Progenitor cell of endocrine pancreas (in vitro differentiated cells): ENCODE results near the gene SAP30BP. TPM values are rescaled to one million over a fixed set of nuclear protein-coding genes. Genes with fewer than 3 reads are reported as not detected.

Experiments used
- DNase-seq: peaks from one replicate; pipeline ENCODE4 v3.0.0; 2021; ENCODE audit warnings: low spot score; ENCODE audit not compliant: unreplicated experiment
- H3K27ac Mint-ChIP-seq: 2 replicates; pipeline ENCODE4 v1.8.0; 2021; ENCODE audit warnings: mild to moderate bottlenecking, moderate library complexity, mixed read lengths
- H3K27me3 Mint-ChIP-seq: 2 replicates; pipeline ENCODE4 v1.8.0; 2021; ENCODE audit warnings: mixed read lengths
- H3K36me3 Mint-ChIP-seq: 2 replicates; pipeline ENCODE4 v1.8.0; 2022; ENCODE audit warnings: mixed read lengths; ENCODE audit not compliant: insufficient read depth
- H3K4me1 Mint-ChIP-seq: 2 replicates; pipeline ENCODE4 v1.8.0; 2021; ENCODE audit warnings: low read depth, mixed read lengths
- H3K4me3 Mint-ChIP-seq: 2 replicates; pipeline ENCODE4 v1.8.0; 2021; ENCODE audit warnings: low read depth, mild to moderate bottlenecking, moderate library complexity, mixed read lengths
- H3K9me3 Mint-ChIP-seq: 2 replicates; pipeline ENCODE4 v1.8.0; 2021; ENCODE audit warnings: low read depth, mixed read lengths
- CTCF ChIP-seq: fragments of 200-600 bp; sonication (generic); IDR thresholded peaks from one replicate; pipeline ENCODE4 v1.5.0; 2021; ENCODE audit warnings: antibody characterized with exemption, mild to moderate bottlenecking; ENCODE audit not compliant: unreplicated experiment
- total RNA-seq: library from RNA; stranded (reverse); gene quantifications from 2 replicates; pipeline ENCODE4 v1.2.1, GENCODE V29; 2021

Gene SAP30BP
- total RNA-seq, 1 donor from 2014 or later, result 102 TPM

GRCh38 chr17:75638893-75639292 is 28.2 kb upstream of the SAP30BP start:
- no peaks in the 10 kb centered on the region for H3K9me3 Mint-ChIP-seq
- no peak for DNase-seq
- no peaks in the 10 kb centered on the region for H3K27me3 Mint-ChIP-seq
- H3K36me3 Mint-ChIP-seq, result no peaks in the 10 kb centered on the region
- no peak overlapping the region for H3K27ac Mint-ChIP-seq
- TF ChIP-seq CTCF, result no peak
- peaks cover 11% of the 10 kb centered on the region for H3K4me1 Mint-ChIP-seq
- no peak overlapping the region for H3K4me3 Mint-ChIP-seq

GRCh38 chr17:75639327-75639726 is 27.8 kb upstream of the SAP30BP start:
- Mint-ChIP-seq H3K27me3 (no peaks in the 10 kb centered on the region), H3K36me3 (no peaks in the 10 kb centered on the region), H3K27ac (no peak overlapping the region), H3K4me1 (peaks cover 10% of the 10 kb centered on the region), H3K4me3 (no peak overlapping the region), H3K9me3 (no peaks in the 10 kb centered on the region)
- TF ChIP-seq CTCF, result no peak
- no peak for DNase-seq

- H3K4me3 Mint-ChIP-seq, result no peak overlapping the region
- peaks cover 8% of the 10 kb centered on the region for H3K4me1 Mint-ChIP-seq
- H3K27ac Mint-ChIP-seq, result peak overlapping the region; percentile 62
- TF ChIP-seq CTCF, result peak; percentile 41
- no peak for DNase-seq
- H3K9me3 Mint-ChIP-seq, result no peaks in the 10 kb centered on the region
- H3K36me3 Mint-ChIP-seq, result no peaks in the 10 kb centered on the region
- H3K27me3 Mint-ChIP-seq, result no peaks in the 10 kb centered on the region
Measured at GRCh38 chr17:75639771-75640555, 27.2 kb upstream of the SAP30BP start.

GRCh38 chr17:75640556-75641119 is 26.5 kb upstream of the SAP30BP start:
- no peak for TF ChIP-seq CTCF
- H3K27me3 Mint-ChIP-seq, result no peaks in the 10 kb centered on the region
- H3K36me3 Mint-ChIP-seq, result no peaks in the 10 kb centered on the region
- no peak overlapping the region for H3K4me3 Mint-ChIP-seq
- H3K4me1 Mint-ChIP-seq, result peaks cover 14% of the 10 kb centered on the region
- DNase-seq, result no peak
- H3K9me3 Mint-ChIP-seq, result no peaks in the 10 kb centered on the region
- no peak overlapping the region for H3K27ac Mint-ChIP-seq

DNA sequence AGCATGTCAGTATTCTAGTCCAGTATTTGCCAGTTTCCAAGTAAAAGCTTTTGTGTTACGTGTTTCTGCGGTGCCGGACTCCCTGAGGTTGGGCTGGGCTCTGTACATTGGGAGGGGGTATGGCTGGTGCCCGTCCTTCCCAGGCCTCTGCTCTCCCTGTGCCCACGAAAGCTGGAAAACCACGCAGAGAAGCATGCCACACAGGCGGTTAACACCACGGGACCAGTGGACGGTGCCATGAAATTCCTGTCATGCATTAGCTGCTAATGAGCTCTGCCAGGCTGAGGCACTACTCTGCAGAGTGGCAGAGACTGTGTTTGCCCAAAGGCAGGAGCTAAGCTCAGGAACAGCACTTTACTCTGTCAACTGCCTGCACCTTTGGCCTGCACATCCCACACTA is 25.8 kb upstream of the SAP30BP start:
- TF ChIP-seq CTCF, result no peak
- H3K9me3 Mint-ChIP-seq, result no peaks in the 10 kb centered on the region
- H3K36me3 Mint-ChIP-seq, result no peaks in the 10 kb centered on the region
- DNase-seq, result no peak
- peaks cover 20% of the 10 kb centered on the region for H3K4me1 Mint-ChIP-seq
- H3K27ac Mint-ChIP-seq, result no peak overlapping the region
- H3K4me3 Mint-ChIP-seq, result no peak overlapping the region
- no peaks in the 10 kb centered on the region for H3K27me3 Mint-ChIP-seq
